HG03457 (cell line): ENCODE measurements around the gene SYNJ1.

Experiments used
- ATAC-seq: cut with Tn5 transposase; IDR thresholded peaks from one replicate; pipeline ENCODE4 v1.9.1; 2021; ENCODE audit warnings: moderate number of reproducible peaks; ENCODE audit not compliant: unreplicated experiment

Gene SYNJ1

GRCh38 chr21:32585970-32586369 is 141.8 kb downstream of the SYNJ1 start:
- no peak for ATAC-seq

DNA sequence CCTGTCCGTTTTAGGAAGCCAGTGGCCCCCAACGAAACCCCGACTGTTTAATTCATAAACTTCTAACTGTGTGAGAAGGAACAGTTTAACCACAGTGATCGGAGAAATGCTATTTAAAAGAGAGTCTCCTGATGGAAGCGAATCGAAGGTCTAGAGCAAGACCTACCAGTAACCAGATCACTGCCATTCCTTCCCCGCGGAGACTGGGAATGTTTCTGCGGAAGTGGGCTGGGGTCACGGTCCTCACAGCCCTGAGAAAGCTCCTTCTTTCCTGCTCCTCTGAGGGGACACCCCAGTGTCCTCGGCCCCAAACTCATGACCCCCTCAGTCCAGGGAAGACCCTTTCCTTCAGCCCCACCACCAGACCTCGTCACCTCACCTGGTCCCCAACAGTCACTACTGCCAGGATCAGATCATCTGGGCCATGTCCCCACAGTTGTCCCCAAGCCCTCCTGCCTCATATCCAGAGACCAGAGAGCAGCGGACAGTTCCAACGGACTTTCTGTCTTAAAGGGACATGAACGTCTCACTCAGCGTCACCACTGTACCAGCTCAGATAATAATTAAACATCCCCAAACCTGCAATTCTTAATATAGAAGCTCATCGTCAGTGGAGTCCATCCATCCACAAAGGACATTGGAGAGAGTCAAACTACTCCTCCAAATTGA is 142.6 kb downstream of the SYNJ1 start, which contains the start of gene TCP10L:
TCP10L (minus strand) TSS at position 482 of the 669 bp plus-strand sequence. CDS start 1,219 bp downstream, outside the sequence.
- no peak for ATAC-seq

GRCh38 chr21:32584472-32584871 is 143.3 kb downstream of the SYNJ1 start:
- no peak for ATAC-seq

- no peak for ATAC-seq
These were observed 146.1 kb downstream of the SYNJ1 start for GRCh38 chr21:32581732-32582131.

GRCh38 chr21:32580949-32581348 is 146.9 kb downstream of the SYNJ1 start:
- ATAC-seq = no peak
